GM12878 (cell line): ENCODE data around the gene CNTNAP2. TPM values are rescaled to one million over a fixed set of nuclear protein-coding genes. Genes with fewer than 3 reads are reported as not detected.

Experiments
- EP300 ChIP-seq, 2 experiments: fragments of 150-350 bp in 1 of 2; IDR thresholded peaks; 2 replicates each; pipeline ENCODE4 v1.6.1; 2011 to 2012; ENCODE audit warnings: low read depth in 2 of 2, low read length in 2 of 2, borderline replicate concordance in 1 of 2, improper control_type of control experiment in 1 of 2, inconsistent platforms in 1 of 2; ENCODE audit not compliant: control insufficient read depth in 1 of 2
- FOXM1 ChIP-seq: IDR thresholded peaks from 2 replicates; pipeline ENCODE4 v1.6.1; 2012; ENCODE audit warnings: low read depth, mild to moderate bottlenecking, inconsistent platforms, low read length, moderate library complexity
- HDGF ChIP-seq: fragments of 450-650 bp; IDR thresholded peaks from 2 replicates; pipeline ENCODE4 v1.6.1; 2016; ENCODE audit warnings: antibody characterized with exemption
- IKZF2 ChIP-seq, 2 experiments: fragments of 450-650 bp; IDR thresholded peaks; 2 replicates each; pipeline ENCODE4 v1.6.1; 2017; ENCODE audit warnings: mild to moderate bottlenecking in 2 of 2, moderate library complexity in 2 of 2
- POU2F2 ChIP-seq: IDR thresholded peaks from 3 replicates; pipeline ENCODE4 v1.6.1; 2011; ENCODE audit warnings: low read depth, mild to moderate bottlenecking, low read length, borderline replicate concordance
- RCOR1 ChIP-seq: conservative IDR thresholded peaks from 2 replicates; pipeline ENCODE4 v1.6.1; 2012; ENCODE audit warnings: low read depth, low read length, improper control_type of control experiment
- RFX5 ChIP-seq: IDR thresholded peaks from 2 replicates; pipeline ENCODE4 v1.6.1; 2011; ENCODE audit warnings: low read depth, low read length, improper control_type of control experiment
- SREBF2 ChIP-seq: IDR thresholded peaks from 2 replicates; pipeline ENCODE4 v1.6.1; 2012; ENCODE audit warnings: mild to moderate bottlenecking, low read length
- polyA plus RNA-seq, 11 experiments: library from polyadenylated mRNA; depleted of rRNA in 4 of 11; unstranded in 6 of 11; stranded (reverse) in 5 of 11; fragments of >200 nt; fragmentation: Nextera tagmentation in 4 of 11; fragmentation: Illumina TruSeq in 1 of 11; extraction: Ambion mirVana in 4 of 11; extraction: Trizol in 1 of 11; gene quantifications; 1 replicate in 1 of 11; 2 replicates in 10 of 11; pipeline versions ENCODE4 v1.2.1 to v1.2.3, GENCODE V29; 2011 to 2016; ENCODE audit warnings: inconsistent platforms in 2 of 11, missing spikeins in 2 of 11, low read depth in 1 of 11
- total RNA-seq, 4 experiments: library from RNA; depleted of rRNA in 3 of 4; stranded (reverse); fragments of >200 nt in 3 of 4; fragmentation: Illumina TruSeq in 1 of 4; extraction: Trizol in 1 of 4; gene quantifications; 2 replicates each; pipeline versions ENCODE4 v1.2.1 to v1.2.3, GENCODE V29; 2013 to 2021
- TF ChIP-seq, protein P1 (sequence below): IDR thresholded peaks from 2 replicates; pipeline ENCODE4 v1.6.1; 2012; ENCODE audit warnings: mild to moderate bottlenecking, low read depth, low read length
- TF ChIP-seq, protein P2 (sequence below): fragments of 450-650 bp; IDR thresholded peaks from 2 replicates; pipeline ENCODE4 v1.6.1; 2017; ENCODE audit warnings: low read depth, mild to moderate bottlenecking, moderate library complexity

The CNTNAP2 gene
- total and polyA plus RNA-seq, 10 of the 15 experiments (the other 5 are each of a cell fraction or from before 2014, with no cell fraction given), result 0.03 to 0.08 (median 0.03) TPM; not detected in 7

DNA sequence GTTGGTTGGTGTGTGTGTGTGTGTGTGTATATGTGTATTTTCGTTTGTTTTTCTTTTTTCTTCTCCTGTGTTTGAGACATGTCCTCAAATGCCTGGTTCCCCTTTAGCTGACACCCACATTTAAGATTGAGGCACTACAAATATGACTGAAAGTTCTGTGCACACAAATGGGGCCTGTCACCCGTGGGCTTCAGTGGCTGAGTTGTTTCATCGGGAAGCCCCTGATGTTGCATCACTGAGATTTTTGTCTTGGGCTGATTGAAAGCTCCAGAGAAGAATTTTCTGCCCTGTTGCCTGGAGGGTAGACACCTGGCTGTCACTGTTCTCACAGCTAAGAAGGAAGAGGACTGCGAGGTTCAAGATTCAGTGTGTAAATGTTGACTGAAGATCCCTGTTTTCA lies 2190.2 kb downstream of the CNTNAP2 start (continued):
- TF ChIP-seq EP300 (IDR thresholded peaks at IDR 0.05; ENCODE audit: borderline replicate concordance in 1 of 2, control insufficient read depth in 1 of 2, low read depth in 2 of 2, low read length in 2 of 2) (no peak), SREBF2 (no peak), RCOR1 (no peak), POU2F2 (no peak), FOXM1 (0 out of 2 replicates have a peak, but pooled peaks have one; percentile 29), HDGF (no peak), IKZF2 (IDR thresholded peaks at IDR 0.05) (peak in 1 of 2 experiments; percentile 17; a peak in 1 of 4 replicates), RFX5 (no peak)
- TF ChIP-seq, protein P1, sequence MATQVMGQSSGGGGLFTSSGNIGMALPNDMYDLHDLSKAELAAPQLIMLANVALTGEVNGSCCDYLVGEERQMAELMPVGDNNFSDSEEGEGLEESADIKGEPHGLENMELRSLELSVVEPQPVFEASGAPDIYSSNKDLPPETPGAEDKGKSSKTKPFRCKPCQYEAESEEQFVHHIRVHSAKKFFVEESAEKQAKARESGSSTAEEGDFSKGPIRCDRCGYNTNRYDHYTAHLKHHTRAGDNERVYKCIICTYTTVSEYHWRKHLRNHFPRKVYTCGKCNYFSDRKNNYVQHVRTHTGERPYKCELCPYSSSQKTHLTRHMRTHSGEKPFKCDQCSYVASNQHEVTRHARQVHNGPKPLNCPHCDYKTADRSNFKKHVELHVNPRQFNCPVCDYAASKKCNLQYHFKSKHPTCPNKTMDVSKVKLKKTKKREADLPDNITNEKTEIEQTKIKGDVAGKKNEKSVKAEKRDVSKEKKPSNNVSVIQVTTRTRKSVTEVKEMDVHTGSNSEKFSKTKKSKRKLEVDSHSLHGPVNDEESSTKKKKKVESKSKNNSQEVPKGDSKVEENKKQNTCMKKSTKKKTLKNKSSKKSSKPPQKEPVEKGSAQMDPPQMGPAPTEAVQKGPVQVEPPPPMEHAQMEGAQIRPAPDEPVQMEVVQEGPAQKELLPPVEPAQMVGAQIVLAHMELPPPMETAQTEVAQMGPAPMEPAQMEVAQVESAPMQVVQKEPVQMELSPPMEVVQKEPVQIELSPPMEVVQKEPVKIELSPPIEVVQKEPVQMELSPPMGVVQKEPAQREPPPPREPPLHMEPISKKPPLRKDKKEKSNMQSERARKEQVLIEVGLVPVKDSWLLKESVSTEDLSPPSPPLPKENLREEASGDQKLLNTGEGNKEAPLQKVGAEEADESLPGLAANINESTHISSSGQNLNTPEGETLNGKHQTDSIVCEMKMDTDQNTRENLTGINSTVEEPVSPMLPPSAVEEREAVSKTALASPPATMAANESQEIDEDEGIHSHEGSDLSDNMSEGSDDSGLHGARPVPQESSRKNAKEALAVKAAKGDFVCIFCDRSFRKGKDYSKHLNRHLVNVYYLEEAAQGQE, result no peak
- TF ChIP-seq, protein P2, sequence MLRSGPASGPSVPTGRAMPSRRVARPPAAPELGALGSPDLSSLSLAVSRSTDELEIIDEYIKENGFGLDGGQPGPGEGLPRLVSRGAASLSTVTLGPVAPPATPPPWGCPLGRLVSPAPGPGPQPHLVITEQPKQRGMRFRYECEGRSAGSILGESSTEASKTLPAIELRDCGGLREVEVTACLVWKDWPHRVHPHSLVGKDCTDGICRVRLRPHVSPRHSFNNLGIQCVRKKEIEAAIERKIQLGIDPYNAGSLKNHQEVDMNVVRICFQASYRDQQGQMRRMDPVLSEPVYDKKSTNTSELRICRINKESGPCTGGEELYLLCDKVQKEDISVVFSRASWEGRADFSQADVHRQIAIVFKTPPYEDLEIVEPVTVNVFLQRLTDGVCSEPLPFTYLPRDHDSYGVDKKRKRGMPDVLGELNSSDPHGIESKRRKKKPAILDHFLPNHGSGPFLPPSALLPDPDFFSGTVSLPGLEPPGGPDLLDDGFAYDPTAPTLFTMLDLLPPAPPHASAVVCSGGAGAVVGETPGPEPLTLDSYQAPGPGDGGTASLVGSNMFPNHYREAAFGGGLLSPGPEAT, result no peak
